Measurements from ENCODE around the gene REXO1. TPM values are rescaled to one million over a fixed set of nuclear protein-coding genes. Genes with fewer than 3 reads are reported as not detected.
A peak's percentile ranks its signal among the peaks of the same experiment; 100 is the strongest.

The REXO1 gene
- total RNA-seq, 1 experiment from 2014 or later: 52.2 TPM

DNA sequence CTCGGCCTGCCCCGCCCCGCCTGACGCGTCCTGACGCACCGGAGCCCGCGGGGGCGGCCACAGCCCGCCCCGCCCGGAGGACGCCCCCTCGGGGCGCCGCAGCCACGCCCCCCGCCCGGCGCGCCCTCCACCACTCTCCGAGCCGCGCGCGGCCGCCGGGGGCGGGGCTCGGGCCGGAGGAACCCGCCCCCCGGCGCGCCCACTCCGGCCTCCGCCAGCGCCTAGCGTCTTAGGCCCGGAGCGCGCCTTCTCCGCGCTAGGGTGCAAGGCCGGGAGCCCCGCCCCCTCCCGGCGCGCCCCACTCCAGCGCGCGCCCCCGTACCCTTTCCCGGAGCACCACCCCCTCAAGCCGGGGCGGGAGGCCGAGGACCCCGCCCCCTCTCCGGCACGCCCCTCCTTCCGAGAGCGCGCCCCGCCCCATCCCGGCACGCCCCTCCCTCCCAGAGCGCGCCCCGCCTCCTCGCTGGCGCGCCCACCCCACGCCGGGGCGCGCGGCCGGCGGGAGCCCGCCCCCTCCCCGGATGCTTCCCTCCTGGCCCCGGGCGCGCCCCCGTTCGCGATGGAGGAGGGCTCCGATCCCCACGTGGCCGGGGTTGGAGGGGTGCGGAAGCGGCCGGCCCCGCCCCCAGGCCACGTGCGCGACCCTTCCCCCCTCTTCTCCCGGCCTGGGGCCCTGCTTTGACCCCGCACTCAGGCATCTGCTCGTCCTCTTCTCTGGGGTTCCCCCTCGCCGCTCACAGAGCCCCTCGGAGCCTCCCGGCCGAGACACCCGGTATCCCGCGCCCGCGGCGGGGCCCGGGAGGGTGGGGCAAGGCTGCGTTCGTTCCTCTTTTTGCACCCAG, 15.6 kb upstream of the REXO1 start:
- Histone ChIP-seq H4K20me1 (ENCODE audit: insufficient read depth) (no peaks in the 10 kb centered on the region; the same call in 1 of the 2 replicates), H3K4me1 (ENCODE audit: control insufficient read depth in 1 of 2, insufficient read depth in 2 of 2, low read length in 2 of 2) (peaks cover 34 to 50% of the 10 kb centered on the region in 2 experiments), H3K27me3 (ENCODE audit: insufficient read depth, low read length) (no peaks in the 10 kb centered on the region), H3K9ac (ENCODE audit: low read length) (peak overlapping the region; percentile 98), H3K9me2 (ENCODE audit: insufficient read depth) (no peaks in the 10 kb centered on the region), H3K4me3 (replicated peaks in 1 of 2; ENCODE audit: low read depth in 1 of 2, low read length in 2 of 2) (peak overlapping the region; percentile 66 to 70), H3K9me3 (ENCODE audit: control insufficient read depth in 1 of 2, insufficient read depth in 1 of 2, low read depth in 1 of 2, low read length in 2 of 2) (no peaks in the 10 kb centered on the region), H3K4me2 (ENCODE audit: low read length) (peak overlapping the region; percentile 97), H2AFZ (ENCODE audit: low read depth, low read length, poor library complexity, severe bottlenecking) (no peak overlapping the region), H3K79me2 (ENCODE audit: insufficient read depth, low read length) (peaks cover 38% of the 10 kb centered on the region), H3K27ac (ENCODE audit: low read depth, low read length) (peak overlapping the region; percentile 99), H3K36me3 (ENCODE audit: control insufficient read depth in 1 of 2, insufficient read depth in 2 of 2, low read length in 2 of 2) (0 out of 4 replicates have a peak, but pooled peaks cover 0 to 4% of the 10 kb centered on the region in 2 experiments)
- ChIA-PET CTCF (interaction anchor here (0.7 to 1.6 kb wide), 7 partner anchors 9 to 95 kb away, joined by 3 to 12 read pairs (median 4); partner anchors contain the start of genes ABHD17A, ADAT3 and SCAMP4), RAD21 (ENCODE audit: low non-redundant PET in 1 of 2, low total read pairs in 2 of 2, uncharacterized antibody in 2 of 2, unreplicated experiment in 2 of 2) (interaction anchor here in 1 of 2 experiments (0.6 kb wide), 1 partner anchor 9 kb away, joined by 5 read pairs; no protein-coding TSS in a partner anchor), POLR2A (interaction anchor here (0.6 to 1.4 kb wide), 5 partner anchors 11 to 403 kb away, joined by 3 to 10 read pairs (median 4); partner anchors contain the start of genes ADAT3 and SCAMP4)
- peak; percentile 71; the same call in 1 of the 2 replicates for TF ChIP-seq EGR1 (IDR thresholded peaks at IDR 0.05; ENCODE audit: low read depth)
- peak; percentile 38; the same call in 1 of the 2 replicates for TF ChIP-seq POLR2AphosphoS5 (IDR thresholded peaks at IDR 0.05; ENCODE audit: low read depth, low read length)
- no peak; the same call in 1 of the 2 replicates for TF ChIP-seq ZFX (IDR thresholded peaks at IDR 0.05)
- peak; percentile 59 for TF ChIP-seq SP1 (IDR thresholded peaks at IDR 0.05; ENCODE audit: low read depth)
- TF ChIP-seq SIN3A (IDR thresholded peaks at IDR 0.05; ENCODE audit: low read depth): peak; percentile 72
- peak; percentile 99 for TF ChIP-seq MAX (IDR thresholded peaks at IDR 0.05)
- no peak for TF ChIP-seq JUND (IDR thresholded peaks at IDR 0.05)
- no peak for TF ChIP-seq YY1 (IDR thresholded peaks at IDR 0.05; ENCODE audit: extremely low read depth, insufficient replicate concordance, low read depth, low read length)
- no TSS peak for BruUV-seq (replicated peaks)
- ATAC-seq: peak; percentile 73
- peak; percentile 85 for DNase-seq (ENCODE audit: low read depth, low spot score)
- intact Hi-C loops (cut with micrococcal nuclease): no loop called here

GRCh38 chr19:1863328-1863637, 15.0 kb upstream of the REXO1 start, which contains the start of gene KLF16:
Gene KLF16 (minus strand): TSS chr19:1863579. CDS start chr19:1863497, 82 bp downstream.
- BruUV-seq (replicated peaks): no TSS peak
- RAD21 ChIA-PET (ENCODE audit: low non-redundant PET in 1 of 2, low total read pairs in 2 of 2, uncharacterized antibody in 2 of 2, unreplicated experiment in 2 of 2): no interaction called here
- POLR2A ChIA-PET: no interaction called here
- Histone ChIP-seq H4K20me1 (ENCODE audit: insufficient read depth) (no peaks in the 10 kb centered on the region; the same call in 1 of the 2 replicates), H3K4me2 (ENCODE audit: low read length) (peak within 1 kb of the TSS; percentile 97), H3K36me3 (ENCODE audit: control insufficient read depth in 1 of 2, insufficient read depth in 2 of 2, low read length in 2 of 2) (0 out of 4 replicates have a peak, but pooled peaks cover 0 to 4% of the 10 kb centered on the region in 2 experiments), H3K27me3 (ENCODE audit: insufficient read depth, low read length) (no peaks in the 10 kb centered on the region), H3K9me2 (ENCODE audit: insufficient read depth) (no peaks in the 10 kb centered on the region), H3K4me1 (ENCODE audit: control insufficient read depth in 1 of 2, insufficient read depth in 2 of 2, low read length in 2 of 2) (peaks cover 38 to 53% of the 10 kb centered on the region in 2 experiments), H2AFZ (ENCODE audit: low read depth, low read length, poor library complexity, severe bottlenecking) (no peak within 1 kb of the TSS), H3K79me2 (ENCODE audit: insufficient read depth, low read length) (peaks cover 44% of the 10 kb centered on the region), H3K27ac (ENCODE audit: low read depth, low read length) (peak within 1 kb of the TSS; percentile 99), H3K9me3 (ENCODE audit: control insufficient read depth in 1 of 2, insufficient read depth in 1 of 2, low read depth in 1 of 2, low read length in 2 of 2) (no peaks in the 10 kb centered on the region), H3K9ac (ENCODE audit: low read length) (peak within 1 kb of the TSS; percentile 98), H3K4me3 (replicated peaks in 1 of 2; ENCODE audit: low read depth in 1 of 2, low read length in 2 of 2) (peak within 1 kb of the TSS; percentile 91 to 94)
- DNase-seq (ENCODE audit: low read depth, low spot score): no peak
- CTCF ChIA-PET: no interaction called here
- ATAC-seq: peak; percentile 8
- TF ChIP-seq CTCF (IDR thresholded peaks at IDR 0.05 in 2 of 3, conservative IDR thresholded peaks at IDR 0.05 in 1 of 3; ENCODE audit: borderline replicate concordance in 1 of 3, insufficient read depth in 1 of 3, low read depth in 2 of 3, low read length in 2 of 3): no peak
- TF ChIP-seq ZFX (IDR thresholded peaks at IDR 0.05): peak; percentile 51; the same call in 1 of the 2 replicates
- TF ChIP-seq POLR2AphosphoS5 (IDR thresholded peaks at IDR 0.05; ENCODE audit: low read depth, low read length): peak; percentile 63; the same call in 1 of the 2 replicates
- TF ChIP-seq POLR2A (IDR thresholded peaks at IDR 0.05; ENCODE audit: borderline replicate concordance, extremely low read depth, insufficient read depth, insufficient read length): peak; percentile 42
- intact Hi-C loops (cut with micrococcal nuclease): no loop called here
